HepG2 (cell line): ENCODE measurements around the gene PDE6C. TPM values are rescaled to one million over a fixed set of nuclear protein-coding genes. Genes with fewer than 3 reads are reported as not detected.
A peak's percentile ranks its signal among the peaks of the same experiment; 100 is the strongest.

Experiments used
- ATAC-seq: fragments of 200-7000 bp; cut with Tn5 transposase; 3 replicates; pipeline ENCODE4 v1.9.1; 2020; ENCODE audit warnings: mild to moderate bottlenecking, moderate library complexity
- BruUV-seq: library from RNA; stranded (reverse); fragments of 400-500 nt; replicated peaks from 2 replicates; lab custom pipeline; 2021; lab: Mats Ljungman, UMichigan
- CTCF ChIA-PET: fragments of 300-600 bp; formaldehyde crosslinking; extraction: SDS; loops from one replicate; lab custom pipeline; 2021; ENCODE audit warnings: low total read pairs, inconsistent platforms, low intra/inter-chr PET ratio; lab: Yijun Ruan, JAX
- POLR2A ChIA-PET: fragments of 350-600 bp; sonication (Branson Sonifier 250); formaldehyde crosslinking; loops from one replicate; lab custom pipeline; 2020; ENCODE audit warnings: antibody characterized with exemption, inconsistent platforms; lab: Yijun Ruan, JAX
- DNase-seq: peaks from one replicate; pipeline ENCODE4 v3.0.0-alpha.2; 2015; ENCODE audit warnings: low spot score
- FAIRE-seq: peaks from 3 replicates; lab custom pipeline; 2011; peaks lifted over from hg19 to GRCh38; lab: Jason Lieb, UNC
- H2AFZ ChIP-seq: one replicate; pipeline ENCODE4 v1.6.1; 2011; ENCODE audit warnings: low read length, inconsistent platforms
- H3K27ac ChIP-seq: fragments of 300-600 bp; 3 replicates; pipeline ENCODE4 v1.8.0; 2011; ENCODE audit warnings: mixed run types, mild to moderate bottlenecking, mixed read lengths, low read length, inconsistent platforms; ENCODE audit not compliant: insufficient read depth; ENCODE audit errors: extremely low read length
- H3K27me3 ChIP-seq, 2 experiments: fragments of 200-600 bp in 1 of 2; 2 replicates in 1 of 2; 3 replicates in 1 of 2; pipeline versions ENCODE4 v1.6.0 to v1.8.0; 2011; ENCODE audit warnings: low read length in 2 of 2, mild to moderate bottlenecking in 2 of 2, moderate library complexity in 2 of 2, inconsistent platforms in 1 of 2; ENCODE audit not compliant: insufficient read depth in 2 of 2, control insufficient read depth in 1 of 2
- H3K36me3 ChIP-seq, 2 experiments: fragments of 200-600 bp in 1 of 2; replicated peaks in 1 of 2; 2 replicates in 1 of 2; 3 replicates in 1 of 2; pipeline versions ENCODE4 v1.5.1 to v1.8.0; 2011; ENCODE audit warnings: low read length in 2 of 2, inconsistent platforms in 1 of 2; ENCODE audit not compliant: insufficient read depth in 2 of 2, control insufficient read depth in 1 of 2
- H3K4me1 ChIP-seq: 2 replicates; pipeline ENCODE4 v1.5.1; 2012; ENCODE audit warnings: low read length, inconsistent platforms; ENCODE audit not compliant: insufficient read depth
- H3K4me2 ChIP-seq: 2 replicates; pipeline ENCODE4 v1.6.0; 2011; ENCODE audit warnings: low read depth, low read length, inconsistent platforms
- H3K4me3 ChIP-seq, 3 experiments: fragments of 200-600 bp in 1 of 3; sonication (generic), shearing (Covaris generic) in 1 of 3; replicated peaks in 1 of 3; 2 replicates each; pipeline ENCODE4 v1.5.1; 2011 to 2016; ENCODE audit warnings: low read length in 3 of 3, inconsistent platforms in 2 of 3, low read depth in 2 of 3, mild to moderate bottlenecking in 2 of 3, control low read depth in 1 of 3, mixed read lengths in 1 of 3; ENCODE audit not compliant: insufficient read depth in 1 of 3
- H3K79me2 ChIP-seq: one replicate; pipeline ENCODE4 v1.6.1; 2011; ENCODE audit warnings: low read length, inconsistent platforms; ENCODE audit not compliant: insufficient read depth
- H3K9ac ChIP-seq: 2 replicates; pipeline ENCODE4 v1.6.0; 2011; ENCODE audit warnings: mild to moderate bottlenecking, low read depth, low read length, inconsistent platforms; ENCODE audit not compliant: insufficient read depth
- H3K9me3 ChIP-seq: 2 replicates; pipeline ENCODE4 v1.5.1; 2012; ENCODE audit warnings: mild to moderate bottlenecking, low read length
- H4K20me1 ChIP-seq: 2 replicates; pipeline ENCODE4 v1.6.0; 2011; ENCODE audit warnings: inconsistent platforms, mild to moderate bottlenecking, low read length, moderate library complexity; ENCODE audit not compliant: insufficient read depth
- BATF2 ChIP-seq: sonication (generic); formaldehyde crosslinking; IDR thresholded peaks from 2 replicates; pipeline ENCODE4 v1.8.0; 2022; ENCODE audit warnings: mild to moderate bottlenecking, missing genetic modification reagents, moderate library complexity
- CREB3 ChIP-seq: sonication (generic); formaldehyde crosslinking; IDR thresholded peaks from 2 replicates; pipeline ENCODE4 v1.5.0; 2020; ENCODE audit warnings: missing genetic modification reagents
- MIXL1 ChIP-seq: IDR thresholded peaks from 2 replicates; pipeline ENCODE4 v1.6.1; 2016
- MTERF4 ChIP-seq: sonication (generic); formaldehyde crosslinking; IDR thresholded peaks from 2 replicates; pipeline ENCODE4 v1.8.0; 2023; ENCODE audit warnings: mild to moderate bottlenecking, missing genetic modification reagents
- RERE ChIP-seq: IDR thresholded peaks from 2 replicates; pipeline ENCODE4 v1.6.1; 2016; ENCODE audit warnings: low read depth, missing genetic modification reagents, missing compliant biosample characterization
- TBX3 ChIP-seq: fragments of 450-650 bp; IDR thresholded peaks from 2 replicates; pipeline ENCODE4 v1.6.1; 2017; ENCODE audit warnings: antibody characterized with exemption, mild to moderate bottlenecking, inconsistent platforms, borderline replicate concordance
- ZSCAN30 ChIP-seq: sonication (generic); formaldehyde crosslinking; IDR thresholded peaks from 2 replicates; pipeline ENCODE4 v1.5.0; 2020; ENCODE audit warnings: mild to moderate bottlenecking, missing genetic modification reagents
- WGBS: methylation state at CpG from one replicate; pipeline ENCODE4 v1.1.6; 2017; ENCODE audit warnings: low lambda C conversion rate; 5-methylcytosine and 5-hydroxymethylcytosine counted together
- in situ Hi-C: cut with HindIII; loops from 2 replicates; pipeline ENCODE4 v1.10.0; 2017; ENCODE audit warnings: low pct_unique_long_range_greater_than_20kb; ENCODE audit not compliant: extremely low pct_ligation_motif_present
- intact Hi-C: fragments of 100-400 bp; cut with micrococcal nuclease; formaldehyde crosslinking; loops from one replicate; pipeline ENCODE4 v1.10.0; 2022; ENCODE audit not compliant: unreplicated experiment
- polyA plus RNA-seq, 8 experiments: library from polyadenylated mRNA; depleted of rRNA in 3 of 8; stranded (reverse) in 7 of 8; unstranded in 1 of 8; fragments of >200 nt; fragmentation: Illumina TruSeq in 4 of 8; extraction: Trizol in 4 of 8; gene quantifications; 2 replicates each; pipeline versions ENCODE4 v1.2.1 to v1.2.3, GENCODE V29; 2011 to 2016; ENCODE audit warnings: low read depth in 4 of 8, missing spikeins in 1 of 8, mixed read lengths in 1 of 8; ENCODE audit not compliant: insufficient read depth in 1 of 8
- total RNA-seq, 5 experiments: library from RNA; depleted of rRNA; stranded (reverse); fragments of >200 nt; fragmentation: Illumina TruSeq; extraction: Trizol; gene quantifications; 2 replicates each; pipeline ENCODE4 v1.2.3, GENCODE V29; 2016; ENCODE audit warnings: low read depth in 1 of 5

PDE6C gene
- total and polyA plus RNA-seq, 2 of the 13 experiments (the other 11 are each of a cell fraction or from before 2014, with no cell fraction given): 0.64 TPM; not detected in 1

DNA sequence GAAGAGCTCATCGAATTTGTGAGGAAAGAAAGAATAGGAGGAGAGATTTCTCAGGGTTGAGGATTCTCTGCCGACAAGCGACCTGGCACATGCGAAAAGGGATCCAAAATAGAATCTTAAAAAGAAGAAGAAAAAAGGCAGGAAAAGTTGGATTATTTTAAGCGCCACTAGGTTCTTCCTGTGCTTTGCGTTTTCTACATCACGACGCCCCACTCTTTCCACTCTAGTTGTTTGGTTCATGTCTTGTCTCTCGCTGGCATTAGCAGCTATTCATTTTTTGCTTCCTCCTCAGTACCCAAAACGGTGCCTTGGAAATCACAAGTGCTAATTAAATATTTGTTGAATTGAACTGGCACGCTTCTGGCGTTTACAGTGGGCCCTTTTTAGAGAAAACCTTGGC, 90.7 kb downstream of the PDE6C start (continued):
- no peak for TF ChIP-seq MTERF4 (CRISPR knock-in tag)
- TF ChIP-seq RERE (CRISPR knock-in tag): 0 out of 2 replicates have a peak, but pooled peaks have one; percentile 10

DNA sequence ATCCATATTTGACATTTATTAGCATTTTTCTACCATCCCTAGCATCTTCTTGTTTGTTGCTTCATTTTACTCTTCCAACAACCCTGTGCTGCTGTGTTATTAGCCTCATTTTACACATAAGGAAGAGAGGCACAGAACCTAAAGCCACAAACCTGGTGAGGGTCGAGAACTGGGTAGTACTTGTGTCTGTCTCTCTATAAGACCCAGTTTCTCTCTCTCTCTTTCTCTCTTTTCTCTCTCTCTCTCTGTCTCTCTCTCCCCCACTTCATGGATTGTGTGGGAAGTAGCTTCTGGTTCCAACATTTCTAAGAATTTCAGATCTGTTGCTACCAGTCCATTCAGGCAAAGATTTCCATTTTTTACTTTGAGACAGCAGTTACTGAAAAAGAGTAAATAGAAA, 91.5 kb downstream of the PDE6C start:
- H2AFZ ChIP-seq: peak overlapping the region; percentile 90
- H3K9me3 ChIP-seq: no peaks in the 10 kb centered on the region
- H3K27me3 ChIP-seq: peaks cover 0 to 3% of the 10 kb centered on the region in 2 experiments; a peak in 1 of 5 replicates
- no peak overlapping the region for H3K9ac ChIP-seq
- peak overlapping the region; percentile 53 for H3K4me2 ChIP-seq
- no peak overlapping the region for H3K27ac ChIP-seq
- no peak for TF ChIP-seq MIXL1
- TF ChIP-seq CREB3: no peak
- no peak for TF ChIP-seq BATF2 (CRISPR knock-in tag)
- no peak for TF ChIP-seq ZSCAN30
- no peak for TF ChIP-seq TBX3
- no TSS peak for BruUV-seq
- peaks cover 0 to 6% of the 10 kb centered on the region in 2 experiments; a peak in 2 of 5 replicates for H3K36me3 ChIP-seq
- no peak for ATAC-seq
- in situ Hi-C loops (loop anchor here (10.0 kb wide), 1 partner anchor 111 kb away; no protein-coding TSS in a partner anchor), intact Hi-C loops (no loop called here)
- H3K4me3 ChIP-seq: no peak overlapping the region; a peak in 1 of 6 replicates
- no peak for FAIRE-seq
- ChIA-PET POLR2A (no interaction called here), CTCF (no interaction called here)
- H3K79me2 ChIP-seq: peaks cover 8% of the 10 kb centered on the region
- H3K4me1 ChIP-seq: peaks cover 24% of the 10 kb centered on the region
- WGBS: 0% methylated on average over 1 of the region's 1 CpG
- no peaks in the 10 kb centered on the region for H4K20me1 ChIP-seq
- DNase-seq: no peak
